Transverse colon (tissue), 3 donors: ENCODE data around the gene TMEM45A.
"Not testable (repeated sequence)": the region's sequence is repeated elsewhere in the genome, so short reads cannot be mapped to it uniquely, and the experiment has no call there.

ENCODE experiments used
- POLR2A ChIP-seq: fragments of 450-650 bp; IDR thresholded peaks from one replicate; pipeline ENCODE4 v1.6.1; 2016; ENCODE audit warnings: antibody characterized with exemption, mild to moderate bottlenecking, moderate library complexity
- POLR2AphosphoS5 ChIP-seq, 3 donors: sonication (generic); formaldehyde crosslinking; IDR thresholded peaks; one replicate each; pipeline ENCODE4 v1.6.1; 2016; ENCODE audit warnings: antibody characterized with exemption in 3 of 3

DNA sequence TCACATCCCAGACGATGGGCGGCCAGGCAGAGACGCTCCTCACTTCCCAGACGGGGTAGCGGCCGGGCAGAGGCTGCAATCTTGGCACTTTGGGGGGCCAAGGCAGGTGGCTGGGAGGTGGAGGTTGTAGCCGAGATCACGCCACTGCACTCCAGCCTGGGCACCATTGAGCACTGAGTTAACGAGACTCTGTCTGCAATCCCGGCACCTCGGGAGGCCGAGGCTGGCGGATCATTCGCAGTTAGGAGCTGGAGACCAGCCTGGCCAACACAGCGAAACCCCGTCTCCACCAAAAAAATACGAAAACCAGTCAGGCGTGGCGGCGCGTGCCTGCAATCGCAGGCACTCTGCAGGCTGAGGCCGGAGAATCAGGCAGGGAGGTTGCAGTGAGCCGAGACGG lies 13.9 kb upstream of the TMEM45A start:
- TF ChIP-seq POLR2A; POLR2AphosphoS5 (IDR thresholded peaks at IDR 0.05): not testable (repeated sequence)
